ENCODE results near the gene RXFP1.

The RXFP1 gene

GRCh38 chr4:158676076-158676475 is 154.4 kb downstream of the RXFP1 start:
- in situ Hi-C loops (cut with MboI; ENCODE audit: low pct_unique_long_range_greater_than_20kb, low sequenced_read_pairs, unreplicated experiment), result no loop called here
- no peak for DNase-seq (ENCODE audit: low spot score)
- TF ChIP-seq CTCF (IDR thresholded peaks at IDR 0.05; ENCODE audit: extremely low read depth, insufficient read depth, missing control alignments), result no peak

DNA sequence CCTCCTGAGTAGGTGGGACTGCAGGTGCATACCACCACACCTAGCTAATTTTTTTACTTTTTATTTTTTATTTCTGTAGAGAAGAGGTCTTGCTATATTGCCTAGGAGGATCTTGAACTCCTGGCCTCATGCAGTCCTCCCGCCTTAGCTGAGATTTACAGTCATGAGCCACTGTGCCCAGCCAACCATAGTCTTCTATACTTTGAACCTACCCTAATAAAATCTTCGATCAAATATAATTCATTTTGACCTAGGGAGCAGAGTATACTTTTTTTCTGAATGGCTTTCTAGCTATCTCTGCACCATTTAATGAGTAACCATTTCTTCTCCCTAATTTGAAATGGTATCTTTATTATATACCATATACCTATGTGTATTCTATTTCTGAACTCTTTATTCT is 157.1 kb downstream of the RXFP1 start:
- TF ChIP-seq CTCF (IDR thresholded peaks at IDR 0.05; ENCODE audit: extremely low read depth, insufficient read depth, missing control alignments), result no peak
- in situ Hi-C loops (cut with MboI; ENCODE audit: low pct_unique_long_range_greater_than_20kb, low sequenced_read_pairs, unreplicated experiment), result no loop called here
- DNase-seq (ENCODE audit: low spot score), result no peak

DNA sequence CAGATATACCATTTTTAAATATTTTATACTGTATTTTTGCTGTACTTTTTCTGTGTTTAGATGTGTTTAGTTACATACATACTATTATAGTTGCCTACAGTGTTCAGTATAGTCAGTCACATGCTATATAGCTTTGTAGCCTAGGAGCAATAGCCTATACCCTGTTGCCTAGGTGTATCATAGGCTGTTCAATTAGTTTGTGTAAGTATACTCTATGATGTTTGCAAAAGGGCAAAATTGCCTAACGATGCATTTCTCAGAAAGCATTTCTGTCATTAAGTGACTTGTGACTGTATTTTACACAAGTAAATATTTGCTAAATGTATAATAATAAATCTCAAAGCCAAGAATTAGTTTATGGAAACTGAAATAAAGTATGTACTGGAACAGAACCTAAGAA is 159.9 kb downstream of the RXFP1 start:
- in situ Hi-C loops (cut with MboI; ENCODE audit: low pct_unique_long_range_greater_than_20kb, low sequenced_read_pairs, unreplicated experiment), result no loop called here
- TF ChIP-seq CTCF (IDR thresholded peaks at IDR 0.05; ENCODE audit: extremely low read depth, insufficient read depth, missing control alignments), result no peak
- DNase-seq (ENCODE audit: low spot score), result no peak

DNA sequence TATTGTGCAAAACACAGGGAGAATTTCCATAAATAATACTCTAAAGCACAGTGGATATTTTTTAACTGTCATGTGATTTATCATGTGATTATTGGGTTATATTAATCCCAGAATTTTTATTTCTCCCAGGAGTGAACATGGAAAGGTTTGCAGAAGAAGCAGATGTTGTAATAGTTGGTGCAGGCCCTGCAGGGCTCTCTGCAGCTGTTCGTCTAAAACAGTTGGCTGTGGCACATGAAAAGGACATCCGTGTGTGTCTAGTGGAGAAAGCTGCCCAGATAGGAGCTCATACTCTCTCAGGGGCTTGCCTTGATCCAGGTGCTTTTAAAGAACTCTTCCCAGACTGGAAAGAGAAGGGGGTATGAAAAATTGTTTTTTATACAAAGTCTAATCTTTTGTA is 160.4 kb downstream of the RXFP1 start:
- in situ Hi-C loops (cut with MboI; ENCODE audit: low pct_unique_long_range_greater_than_20kb, low sequenced_read_pairs, unreplicated experiment), result no loop called here
- no peak for TF ChIP-seq CTCF (IDR thresholded peaks at IDR 0.05; ENCODE audit: extremely low read depth, insufficient read depth, missing control alignments)
- no peak for DNase-seq (ENCODE audit: low spot score)

GRCh38 chr4:158688813-158689212 is 167.1 kb downstream of the RXFP1 start:
- in situ Hi-C loops (cut with MboI; ENCODE audit: low pct_unique_long_range_greater_than_20kb, low sequenced_read_pairs, unreplicated experiment), result no loop called here
- no peak for DNase-seq (ENCODE audit: low spot score)
- no peak for TF ChIP-seq CTCF (IDR thresholded peaks at IDR 0.05; ENCODE audit: extremely low read depth, insufficient read depth, missing control alignments)

All from GM13977 (cell line).